Ureter (tissue), 1 donor: ENCODE measurements around the gene PTGR3. TPM values are rescaled to one million over a fixed set of nuclear protein-coding genes. Genes with fewer than 3 reads are reported as not detected.
A peak's percentile ranks its signal among the peaks of the same experiment; 100 is the strongest.

ENCODE experiments used
- DNase-seq: peaks from one replicate; pipeline ENCODE4 v3.0.0-alpha.2; 2020; ENCODE audit warnings: low spot score
- total RNA-seq: library from RNA; stranded (reverse); gene quantifications from one replicate; pipeline ENCODE4 v1.2.4, GENCODE V29; 2023
- donor health status: DM: yes; HTN: yes; CAD: no.

PTGR3 gene
- total RNA-seq, 1 donor from 2014 or later = 31.5 TPM

DNA sequence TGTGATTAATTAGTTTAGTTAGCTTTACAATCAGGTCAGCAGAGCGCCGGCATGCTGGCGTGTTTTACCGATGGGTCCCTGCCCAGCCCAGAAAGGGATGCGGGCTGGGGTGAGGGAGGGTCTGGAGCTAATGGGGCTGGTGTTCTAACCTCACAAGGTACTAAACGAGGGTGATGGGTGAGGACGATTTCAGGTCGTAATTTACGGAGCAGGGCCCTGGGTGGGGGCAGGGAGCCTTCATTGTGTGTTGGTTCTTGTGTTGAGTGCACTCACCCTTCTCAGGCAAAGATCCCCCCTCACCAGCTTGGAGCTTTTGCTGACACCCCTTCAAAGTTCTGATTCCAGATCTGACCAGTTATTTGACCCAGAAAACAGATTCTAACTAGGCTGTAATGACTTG, 39.5 kb downstream of the PTGR3 start:
- no peak for DNase-seq

DNA sequence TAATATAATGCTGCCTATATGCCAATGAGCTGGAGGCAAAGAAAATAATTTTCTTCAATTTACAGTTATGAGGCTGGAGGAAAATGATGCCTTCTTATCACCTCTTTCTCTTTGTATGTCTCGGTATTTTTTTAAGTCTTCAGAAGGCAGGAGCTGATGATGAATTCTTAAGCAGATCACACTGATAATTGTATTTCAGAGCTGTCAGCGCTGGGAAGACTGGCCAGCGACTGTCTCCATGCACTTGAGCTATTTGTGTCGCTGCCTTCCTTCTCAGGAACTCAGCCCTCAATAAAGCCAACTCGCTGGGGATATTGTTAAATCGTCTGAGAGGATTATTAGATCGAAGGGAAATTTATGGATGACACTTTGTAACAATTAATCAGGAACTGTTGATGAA, 40.3 kb downstream of the PTGR3 start:
- no peak for DNase-seq

DNA sequence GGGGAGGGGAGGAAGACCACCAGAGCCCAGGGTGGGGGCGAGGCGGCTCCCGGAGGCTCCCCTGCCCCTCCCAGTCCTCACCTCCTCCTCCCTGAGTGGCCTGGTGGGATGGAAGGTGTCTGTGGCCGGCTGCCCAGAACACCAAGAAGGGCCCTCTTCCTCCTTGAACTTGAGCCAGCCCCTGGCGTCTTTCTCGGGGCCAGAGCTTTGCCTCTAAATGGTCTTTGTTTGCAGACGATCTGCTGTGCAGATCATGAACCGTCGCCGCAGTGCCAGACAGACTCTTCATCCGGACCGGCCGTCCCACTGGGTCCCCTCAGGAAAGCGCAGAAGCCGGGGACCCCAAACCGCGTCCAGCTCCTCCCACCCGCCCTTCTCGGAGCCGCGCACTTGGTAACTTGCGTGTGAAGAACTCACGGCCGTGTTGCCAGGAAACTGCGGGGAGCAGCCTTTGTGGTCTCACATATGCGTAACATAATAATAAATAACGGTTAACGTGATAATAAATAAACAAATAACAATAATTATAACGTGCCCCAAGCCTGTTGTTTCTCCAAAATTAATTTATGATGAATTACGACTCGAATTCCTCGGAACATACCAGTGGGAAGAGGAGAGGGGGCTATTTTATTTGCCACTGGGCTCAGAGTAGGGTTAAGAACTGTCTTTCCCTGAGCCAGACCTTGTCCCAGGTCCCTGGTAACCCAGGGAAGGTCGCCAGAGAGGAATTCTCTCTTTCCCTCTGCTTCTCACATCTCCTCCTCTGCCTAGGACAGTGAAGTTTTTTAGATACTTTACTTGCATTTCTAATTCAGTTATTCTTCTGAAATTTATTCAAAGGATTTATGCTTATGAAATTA, 41.0 kb downstream of the PTGR3 start:
- DNase-seq = peak; percentile 76

DNA sequence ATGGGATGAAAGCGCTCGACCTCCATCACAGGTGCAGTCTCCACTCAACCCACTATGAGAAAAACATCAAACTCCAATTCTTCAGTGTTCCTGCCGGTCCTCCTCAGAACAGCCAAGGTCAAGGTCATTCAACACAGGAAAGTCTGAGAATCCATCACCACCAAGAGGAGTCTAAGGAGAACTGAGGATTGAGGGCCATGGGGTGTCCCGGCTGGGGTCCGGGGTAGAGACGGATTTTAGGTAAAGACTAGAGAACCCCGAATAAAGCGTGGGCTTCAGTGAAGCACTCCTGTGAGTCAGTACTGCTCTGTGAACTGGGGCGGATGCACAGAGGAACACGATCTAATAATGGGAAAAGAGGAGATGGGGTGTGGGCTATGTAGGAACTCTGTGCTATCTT, 41.8 kb downstream of the PTGR3 start:
- DNase-seq = no peak

DNA sequence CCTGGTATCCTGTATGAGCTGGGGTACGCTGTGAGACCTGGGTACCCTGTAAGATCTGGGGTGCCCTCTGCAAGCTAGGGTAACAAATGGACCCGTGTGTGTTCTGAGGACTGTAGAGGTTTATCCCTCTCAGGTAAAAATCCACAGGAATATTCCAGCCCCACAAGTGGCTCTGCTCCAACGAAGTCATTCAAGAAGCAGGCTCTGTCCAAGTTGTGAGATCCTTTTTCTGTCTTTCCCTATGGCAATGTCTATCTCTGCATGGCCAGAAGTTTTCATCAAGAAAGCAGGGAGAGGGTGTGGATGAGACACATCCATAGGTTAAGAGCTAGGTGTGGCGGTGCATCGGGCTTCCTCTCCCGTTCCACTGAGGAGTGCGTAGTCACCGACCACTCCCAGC, 43.0 kb downstream of the PTGR3 start:
- DNase-seq = no peak

DNA sequence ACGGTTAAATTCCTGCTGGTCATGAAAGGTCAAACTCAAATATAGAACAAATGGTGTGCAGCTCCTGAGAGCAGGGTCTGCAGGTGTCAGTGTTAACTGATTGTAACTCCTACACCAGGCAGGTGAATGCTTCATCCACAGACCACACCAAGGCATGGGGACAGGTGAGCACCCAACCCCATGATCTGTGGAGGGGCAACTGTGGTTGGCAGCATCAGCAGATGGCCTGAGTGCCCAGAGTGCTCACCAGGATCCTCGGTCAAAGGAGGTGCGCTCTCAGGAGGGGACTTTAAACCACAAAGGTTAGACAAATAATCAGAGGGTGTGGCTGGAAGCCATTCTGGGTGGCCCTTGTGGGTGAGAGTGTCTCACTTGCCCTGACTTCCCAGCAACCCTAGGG, 44.5 kb downstream of the PTGR3 start:
- no peak for DNase-seq

DNA sequence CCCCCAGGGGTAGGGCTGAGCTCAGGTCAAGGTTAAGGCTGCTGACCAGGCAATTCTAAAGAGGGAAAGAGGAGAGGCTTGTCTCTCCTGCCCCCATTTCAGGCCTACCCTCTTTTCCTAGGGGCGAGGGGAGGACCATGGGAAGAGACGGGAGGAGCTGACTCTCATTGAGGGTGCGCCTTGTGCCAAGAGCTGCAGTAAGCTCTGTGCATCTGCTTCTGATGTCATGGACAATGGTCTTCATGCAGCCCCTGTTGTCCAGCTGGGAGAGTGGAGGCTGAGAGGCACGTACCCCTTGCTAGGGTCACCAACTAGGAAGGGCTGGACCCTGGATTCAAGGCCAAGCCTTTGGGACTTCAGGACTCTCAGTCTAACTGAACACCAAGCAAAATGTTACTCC, 45.2 kb downstream of the PTGR3 start:
- DNase-seq = no peak

DNA sequence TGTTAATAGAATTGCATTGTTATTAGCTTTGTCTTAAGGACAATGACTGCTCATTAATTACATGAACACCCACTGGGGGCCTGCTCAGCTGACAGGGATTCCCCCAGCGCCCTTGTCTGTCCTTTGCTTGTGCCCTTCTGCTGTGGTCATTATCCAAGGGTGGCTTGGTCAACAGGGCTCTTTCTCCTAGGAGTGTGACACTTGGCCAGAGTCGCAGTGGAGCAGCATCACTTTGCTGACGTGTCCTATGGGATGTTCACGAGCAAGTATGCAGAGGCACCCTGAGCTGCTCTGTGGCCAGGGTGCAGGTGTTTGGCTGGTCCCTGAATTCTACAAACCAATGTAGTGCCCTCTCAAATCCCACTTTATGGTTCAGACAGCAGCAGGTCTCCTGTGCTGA, 46.0 kb downstream of the PTGR3 start:
- no peak for DNase-seq

DNA sequence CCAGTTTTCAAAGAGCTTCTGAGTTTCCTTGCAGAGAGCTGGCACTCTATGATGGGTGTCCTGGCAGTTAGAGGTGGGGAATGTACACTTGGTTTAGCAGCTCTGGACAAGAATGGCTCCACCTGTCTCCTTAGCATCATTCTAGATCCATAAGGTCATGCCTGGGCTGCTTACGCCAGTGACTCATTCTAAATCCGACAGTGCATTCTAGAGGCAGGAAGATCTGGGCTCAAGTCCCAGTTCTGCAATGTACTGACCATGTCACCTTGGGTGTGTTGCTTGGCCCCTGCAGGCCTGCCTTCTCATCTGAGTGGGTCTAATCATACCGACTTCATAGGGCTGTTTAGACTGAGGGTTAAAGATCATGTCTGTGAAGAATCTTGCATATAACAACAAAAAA, 46.5 kb downstream of the PTGR3 start:
- no peak for DNase-seq

DNA sequence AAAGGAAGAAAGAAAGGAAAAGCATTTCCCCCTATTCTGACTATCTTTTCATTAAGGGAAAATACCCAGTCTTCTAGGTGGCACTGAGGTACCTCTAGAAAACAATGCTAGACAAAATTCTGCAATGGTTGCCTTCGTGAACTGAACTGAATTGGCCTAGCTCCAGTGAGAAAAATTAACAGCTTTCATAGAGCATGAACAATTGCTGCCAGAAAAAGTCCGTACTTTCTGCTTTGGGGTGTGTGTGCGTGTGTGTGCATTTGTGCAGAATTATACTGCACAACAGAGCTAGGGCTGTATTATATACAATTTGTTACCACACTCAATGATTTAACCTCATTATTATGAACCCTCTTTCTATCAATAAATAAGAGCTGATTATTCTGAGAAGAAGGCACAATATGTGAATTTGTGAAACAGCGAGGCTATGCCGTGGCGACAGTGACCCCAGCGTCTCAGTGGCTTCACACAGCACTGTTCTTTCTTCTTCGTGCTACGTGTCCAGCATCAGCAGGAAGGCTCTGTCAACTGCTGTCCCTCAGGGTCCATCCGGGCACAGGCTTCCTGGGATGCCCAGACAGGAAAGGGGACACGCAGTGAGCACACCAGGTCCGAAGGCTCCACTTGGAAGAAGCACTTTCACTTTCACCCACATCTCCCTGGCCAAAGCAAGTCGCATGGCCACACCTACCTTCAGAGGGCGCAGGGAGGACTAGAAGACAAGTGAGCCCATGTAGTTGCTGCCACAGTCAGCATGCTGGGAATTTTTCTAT, 47.5 kb downstream of the PTGR3 start:
- peak; percentile 58 for DNase-seq

DNA sequence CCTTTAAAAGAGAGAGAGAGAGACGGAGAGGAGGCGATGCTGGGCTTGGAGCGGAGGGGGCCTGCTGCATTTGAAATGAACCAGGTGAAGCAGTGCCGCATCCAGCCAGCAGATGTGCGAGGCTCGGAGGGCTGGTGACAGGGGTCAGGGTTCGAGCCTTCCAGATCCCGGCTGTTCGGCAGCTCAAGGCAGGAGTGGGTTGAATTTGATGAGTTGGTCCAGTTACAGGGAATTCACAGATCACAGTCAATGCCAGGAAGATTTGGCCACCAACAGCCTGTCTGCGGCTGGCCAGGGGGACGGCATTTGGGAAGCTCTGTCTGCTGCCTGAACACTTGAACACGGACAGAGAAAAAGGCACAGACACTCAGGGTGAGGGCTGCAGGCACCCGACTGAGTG, 48.6 kb downstream of the PTGR3 start:
- no peak for DNase-seq

DNA sequence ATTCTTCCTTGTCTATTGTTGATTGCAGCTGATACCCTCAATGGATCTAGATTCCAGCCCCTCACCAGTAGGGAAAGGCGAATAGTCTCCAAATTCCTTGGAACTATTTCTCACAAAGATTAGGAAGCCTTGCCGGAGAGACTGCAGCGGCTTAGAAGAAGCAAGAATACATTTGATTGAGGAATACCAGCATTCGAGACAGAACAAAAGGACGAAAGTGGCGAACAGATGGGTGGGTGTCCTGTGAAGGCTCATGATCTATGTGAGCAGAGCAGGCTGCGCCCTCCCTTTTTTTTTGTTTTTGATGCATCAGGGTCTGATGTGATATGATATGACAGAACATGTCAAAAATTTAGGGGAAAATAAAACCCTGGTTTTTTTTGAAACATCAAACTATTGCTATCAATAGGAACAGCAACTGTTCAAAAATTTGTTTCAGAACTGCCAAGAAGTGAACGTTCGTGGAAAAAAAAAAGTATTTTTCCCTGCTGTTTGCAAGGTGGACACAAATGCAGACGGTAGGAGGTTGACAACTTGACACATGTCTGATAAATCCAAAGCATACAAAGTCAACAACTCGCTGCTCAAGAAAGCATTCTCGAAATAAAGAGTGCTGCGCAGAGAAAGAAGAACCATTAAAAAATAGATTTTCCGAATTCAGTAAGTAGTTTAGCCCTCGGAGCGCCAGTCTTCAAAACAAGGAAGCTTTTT, 49.1 kb downstream of the PTGR3 start:
- no peak for DNase-seq

DNA sequence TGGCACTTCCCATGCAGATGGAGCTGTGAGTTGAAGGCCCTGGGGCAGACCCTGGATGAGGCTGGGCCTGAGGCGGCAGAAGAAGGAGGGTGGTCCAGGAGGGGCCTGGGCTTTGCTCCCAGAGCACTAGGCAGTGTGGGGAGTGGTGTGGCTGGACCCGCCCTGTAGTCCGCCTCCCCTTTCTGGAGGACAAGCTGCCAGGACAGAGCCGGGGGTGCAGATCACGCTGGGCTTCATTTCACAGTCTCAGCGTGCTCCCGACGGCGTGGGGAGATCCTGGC, 49.8 kb downstream of the PTGR3 start:
- no peak for DNase-seq

Other genes starting within 250 kb of the PTGR3 start
- gene TSHZ1, start 1.7 kb upstream of the PTGR3 start, total RNA-seq = 21.1 TPM
- not detected for gene SMIM21, start 218.6 kb upstream of the PTGR3 start, total RNA-seq